NCI-H128 (cell line): ENCODE data around the gene ASPDH.

ENCODE experiments used
- DNase-seq: peaks from one replicate; lab custom pipeline; 2025; ENCODE audit not compliant: unreplicated experiment; lab: John Stamatoyannopoulos, UW

ASPDH gene

DNA sequence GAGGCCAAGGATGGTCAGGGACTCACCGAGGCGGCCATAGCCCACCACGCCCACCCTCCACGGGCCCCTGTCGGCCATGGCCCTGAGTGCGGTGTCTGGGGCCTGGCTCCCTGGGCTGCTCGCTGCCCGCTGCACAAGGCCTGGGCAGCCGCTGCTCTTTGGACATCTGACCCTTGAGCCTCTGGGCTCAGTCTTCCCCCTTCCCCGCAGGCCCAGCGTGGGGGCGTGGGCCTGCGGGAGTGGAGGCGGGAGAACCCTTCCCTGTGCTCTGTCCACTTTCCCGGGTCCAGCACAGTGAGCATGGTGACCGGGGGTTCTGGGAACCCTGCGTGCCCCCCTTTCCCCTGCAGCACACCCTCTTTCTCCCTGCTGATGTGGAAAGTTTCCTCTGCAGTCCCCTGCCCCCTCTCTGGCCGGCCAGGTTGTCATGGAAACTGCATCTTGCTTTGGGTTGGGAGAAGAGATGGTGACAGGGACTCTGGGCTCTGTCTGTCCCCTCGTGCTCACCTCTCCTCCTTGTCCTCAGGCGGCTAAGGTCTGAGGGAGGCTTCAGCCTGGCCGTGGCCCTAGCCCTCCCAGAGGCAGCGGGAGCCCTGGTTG lies at the start of gene ASPDH:
TSS of gene ASPDH (minus strand) at position 168 of the 600 bp plus-strand sequence. CDS start at position 78, 90 bp downstream.
- DNase-seq, result no peak

DNA sequence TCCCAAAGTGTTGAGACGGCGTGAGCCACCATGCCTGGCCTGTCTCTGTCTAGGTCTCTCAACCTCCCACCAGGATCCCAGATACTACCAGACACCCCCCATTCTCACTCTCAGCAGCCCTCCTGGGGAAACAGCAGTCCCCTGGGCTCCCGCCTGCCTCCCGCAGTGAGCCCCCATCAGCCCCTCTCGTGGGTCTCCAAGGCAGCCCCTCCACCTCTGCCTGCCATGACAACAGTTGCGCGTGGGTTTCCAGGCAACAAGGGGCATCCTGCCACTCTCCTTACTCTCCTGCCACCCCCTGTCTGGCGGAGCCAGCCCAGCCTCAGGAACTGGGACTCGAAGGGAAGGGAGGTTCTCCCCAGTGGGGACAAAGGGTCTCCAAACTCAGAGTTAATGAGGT lies 49.3 kb upstream of the ASPDH start:
- no peak for DNase-seq

DNA sequence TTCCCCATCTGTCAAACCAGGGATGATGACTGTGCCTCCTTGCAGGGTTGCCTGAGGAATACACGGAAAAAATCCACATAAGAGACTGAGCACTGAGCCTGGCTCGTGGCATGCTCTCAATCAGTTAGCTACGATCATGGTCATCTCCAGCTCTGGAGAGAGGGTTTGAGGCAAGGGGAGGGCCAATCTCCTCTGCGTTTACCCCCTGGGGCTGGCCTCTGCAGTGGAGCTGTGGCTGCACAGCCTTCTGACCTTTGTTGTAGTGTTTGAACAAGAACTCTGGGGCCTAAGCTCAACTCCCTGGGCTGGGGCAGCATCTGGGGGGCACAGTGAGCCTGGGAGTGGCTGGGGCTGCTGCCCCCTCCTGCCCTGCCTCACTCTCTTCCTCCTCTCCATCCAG lies 48.6 kb upstream of the ASPDH start:
- DNase-seq, result no peak

DNA sequence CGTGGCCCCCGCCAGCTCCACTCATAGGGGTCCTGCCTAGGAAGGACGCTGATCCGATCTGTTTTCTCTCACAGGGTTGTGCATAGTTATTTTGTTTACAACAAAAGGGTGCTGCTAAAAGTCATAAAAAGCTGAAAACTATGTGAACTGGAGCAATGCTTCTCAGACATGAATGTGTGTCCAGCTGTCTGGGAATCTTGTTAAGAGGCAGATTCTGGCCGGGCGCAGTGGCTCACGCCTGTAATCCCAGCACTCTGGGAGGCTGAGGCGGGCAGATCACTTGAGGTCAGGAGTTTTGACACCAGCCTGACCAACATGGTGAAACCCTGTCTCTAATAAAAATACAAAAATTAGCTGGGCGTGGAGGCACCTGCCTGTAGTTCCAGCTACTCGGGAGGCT lies 45.9 kb upstream of the ASPDH start:
- DNase-seq, result no peak

DNA sequence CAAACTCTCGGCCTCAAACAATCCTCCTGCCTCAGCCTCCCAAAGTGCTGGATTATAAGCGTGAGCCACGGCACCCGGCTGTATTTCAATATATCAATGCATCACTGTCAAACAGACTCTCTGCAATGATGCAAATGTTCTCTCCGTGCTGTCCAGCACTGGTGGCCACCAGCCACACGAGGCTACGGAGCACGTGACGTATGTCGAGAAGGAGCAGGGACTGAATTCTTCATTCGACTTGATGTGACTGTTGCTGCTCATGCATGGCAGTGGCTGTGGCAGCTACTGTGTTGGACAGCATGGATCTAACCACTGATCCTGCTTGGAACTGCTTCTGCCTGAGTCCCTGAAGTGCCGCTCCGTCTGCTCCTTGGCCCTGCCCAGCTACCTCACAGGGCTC lies 44.7 kb upstream of the ASPDH start:
- DNase-seq, result no peak

DNA sequence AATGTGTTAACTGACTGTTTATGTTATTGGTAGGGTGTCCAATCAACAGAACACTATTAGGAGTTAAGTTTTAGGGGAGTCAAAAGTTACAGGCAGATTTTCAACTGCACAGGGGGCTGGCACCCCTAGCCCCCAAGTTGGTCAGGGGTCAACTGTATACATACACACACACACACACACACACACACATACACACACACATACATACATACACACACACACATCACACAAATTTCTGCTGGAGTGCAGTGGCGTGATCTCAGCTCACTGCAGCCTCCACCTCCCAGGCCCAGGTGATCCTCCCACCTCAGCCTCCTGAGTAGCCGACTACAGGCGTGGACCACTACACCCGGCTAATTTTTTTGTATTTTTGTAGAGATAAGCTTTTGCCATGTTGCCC lies 44.3 kb upstream of the ASPDH start:
- no peak for DNase-seq

DNA sequence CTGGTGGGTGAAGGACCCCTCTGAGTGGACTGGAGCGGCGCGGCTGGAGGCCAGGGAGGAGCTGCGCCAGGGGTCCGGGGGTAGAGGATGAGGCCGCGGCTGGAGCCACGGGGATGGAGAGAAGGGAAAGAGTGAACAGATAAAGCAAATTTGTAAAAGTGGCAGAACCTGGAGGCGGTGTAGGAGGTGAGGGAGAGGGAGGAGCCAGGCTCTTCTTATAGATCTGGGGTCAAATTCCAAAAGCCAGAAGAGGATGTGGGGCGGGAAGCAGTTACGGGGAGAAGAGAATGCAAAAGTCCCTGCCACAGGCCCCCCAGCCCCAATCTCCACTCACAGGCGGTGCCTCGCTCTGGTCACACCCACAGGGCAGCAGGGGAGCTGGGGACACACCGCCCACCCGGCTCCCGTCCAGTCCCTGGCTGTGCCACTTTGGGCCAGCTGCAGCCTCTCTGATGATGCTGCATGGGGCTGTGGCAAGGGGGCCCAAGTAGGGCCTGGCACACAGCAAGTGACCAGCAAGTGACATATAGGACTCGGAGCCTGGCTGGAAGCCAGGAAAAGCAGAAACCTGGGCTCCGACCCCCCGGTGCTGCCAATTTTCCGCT lies 43.4 kb upstream of the ASPDH start:
- no peak for DNase-seq

DNA sequence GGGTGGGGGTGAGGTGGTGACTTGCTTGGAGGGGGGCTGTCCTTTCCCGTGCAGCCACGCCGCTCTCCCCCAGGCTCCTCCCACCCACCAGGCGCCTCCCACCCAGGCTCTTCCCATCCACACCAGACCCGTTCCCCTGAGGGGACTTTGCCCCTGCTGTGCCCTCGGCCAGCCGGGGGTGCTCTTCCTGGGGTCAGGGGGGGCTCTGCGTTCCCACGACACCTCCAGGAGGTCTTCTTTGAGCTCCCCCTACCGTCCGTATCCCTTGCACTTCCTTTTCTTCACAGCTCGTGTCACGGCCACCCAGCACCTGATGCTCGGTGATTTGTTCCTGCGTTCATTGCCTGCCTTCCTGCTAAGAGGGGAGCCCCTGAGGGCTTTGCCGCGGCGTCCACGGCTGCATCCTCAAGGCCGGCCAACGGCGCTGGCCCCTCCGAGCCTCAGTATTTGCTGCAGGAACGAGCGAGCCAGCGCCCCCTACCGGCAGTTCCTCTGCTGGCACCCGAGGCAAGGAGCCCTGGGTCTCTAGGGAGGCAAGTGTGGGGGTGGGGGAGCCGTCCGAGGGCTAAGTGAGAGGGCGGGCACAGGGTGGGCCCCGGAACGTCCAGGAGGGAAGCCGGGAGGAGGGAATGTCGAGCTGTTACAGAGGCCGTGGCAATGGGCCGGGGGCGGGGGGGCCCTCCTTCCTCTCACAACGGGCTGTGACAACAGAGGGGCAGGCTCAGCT lies 42.7 kb upstream of the ASPDH start:
- no peak for DNase-seq

DNA sequence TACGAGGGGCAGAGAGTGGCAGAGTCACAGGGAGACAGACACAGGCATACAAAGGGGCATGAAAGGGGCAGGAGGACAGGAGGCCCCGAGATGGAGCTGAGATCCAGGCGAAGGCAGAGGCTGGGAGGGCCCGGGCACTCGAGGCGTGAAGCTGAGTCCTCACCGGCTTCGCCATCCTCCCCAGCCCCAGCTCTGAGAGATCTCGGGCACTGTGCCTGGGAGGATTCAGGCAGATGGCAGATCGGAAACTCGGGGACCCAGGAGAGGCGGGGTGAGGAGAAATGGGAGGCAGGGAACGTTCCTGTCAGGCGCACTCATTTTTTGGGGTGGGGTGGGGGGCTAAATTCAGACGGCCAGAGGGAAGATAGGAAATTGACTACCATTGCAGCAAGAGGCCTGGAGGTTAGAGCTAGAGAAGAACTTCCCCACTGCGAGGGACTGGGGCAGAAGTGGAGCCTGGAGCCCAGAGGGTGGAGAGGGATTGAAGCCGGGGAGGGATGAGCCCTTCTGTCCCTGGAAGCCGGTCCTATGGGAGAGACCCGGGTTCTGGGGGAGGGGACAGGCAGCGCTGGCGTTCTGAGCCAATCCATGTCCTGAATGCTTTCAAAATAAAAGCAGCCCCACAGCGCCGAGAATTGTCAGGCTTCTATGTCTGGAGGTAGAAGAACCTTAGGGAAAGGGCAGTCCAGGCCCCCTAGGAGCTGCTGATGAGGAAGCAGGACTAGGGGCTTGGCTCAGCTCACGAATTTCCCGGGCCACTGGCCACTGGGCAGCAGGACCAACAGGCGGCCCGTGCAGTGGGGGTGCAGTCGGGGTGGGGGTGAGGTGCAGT lies 42.0 kb upstream of the ASPDH start:
- DNase-seq, result no peak

DNA sequence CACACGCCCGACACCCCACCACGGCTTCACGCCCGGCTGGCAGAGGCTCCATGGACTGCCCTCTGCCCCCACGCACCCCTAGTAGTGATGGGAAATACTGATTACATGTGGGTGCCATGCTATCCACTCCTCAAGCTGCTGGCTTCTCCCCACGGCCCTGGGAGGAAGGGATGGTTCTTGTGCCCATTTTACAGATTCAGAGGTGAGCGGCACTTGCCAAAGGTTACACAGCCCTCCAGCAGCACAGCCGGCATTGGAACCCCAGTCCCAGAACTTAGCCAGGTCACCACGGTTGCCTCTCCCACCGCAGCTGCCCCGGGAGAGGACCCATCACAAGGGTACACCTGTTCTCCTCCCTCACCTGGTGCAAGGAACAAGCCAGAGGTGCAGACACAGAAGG lies 41.3 kb upstream of the ASPDH start:
- no peak for DNase-seq

DNA sequence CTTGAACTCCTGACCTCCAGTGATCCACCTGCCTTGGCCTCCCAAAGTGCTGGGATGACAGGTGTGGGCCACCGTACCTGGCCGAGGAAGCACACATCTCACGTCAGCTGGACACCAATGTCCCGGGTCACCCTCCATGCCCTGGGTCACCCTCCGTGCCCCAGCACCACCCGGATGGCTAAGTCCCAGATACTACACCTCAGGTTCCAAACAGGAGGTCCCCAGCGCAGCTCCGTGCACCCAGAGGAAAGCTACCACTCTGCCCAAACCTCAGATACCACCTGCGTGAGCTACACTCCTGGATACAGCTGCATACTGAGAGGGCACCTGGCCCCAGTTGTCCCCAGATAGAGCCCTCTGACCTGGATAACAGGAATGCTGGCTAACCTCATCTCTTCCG lies 40.5 kb upstream of the ASPDH start:
- DNase-seq, result no peak

DNA sequence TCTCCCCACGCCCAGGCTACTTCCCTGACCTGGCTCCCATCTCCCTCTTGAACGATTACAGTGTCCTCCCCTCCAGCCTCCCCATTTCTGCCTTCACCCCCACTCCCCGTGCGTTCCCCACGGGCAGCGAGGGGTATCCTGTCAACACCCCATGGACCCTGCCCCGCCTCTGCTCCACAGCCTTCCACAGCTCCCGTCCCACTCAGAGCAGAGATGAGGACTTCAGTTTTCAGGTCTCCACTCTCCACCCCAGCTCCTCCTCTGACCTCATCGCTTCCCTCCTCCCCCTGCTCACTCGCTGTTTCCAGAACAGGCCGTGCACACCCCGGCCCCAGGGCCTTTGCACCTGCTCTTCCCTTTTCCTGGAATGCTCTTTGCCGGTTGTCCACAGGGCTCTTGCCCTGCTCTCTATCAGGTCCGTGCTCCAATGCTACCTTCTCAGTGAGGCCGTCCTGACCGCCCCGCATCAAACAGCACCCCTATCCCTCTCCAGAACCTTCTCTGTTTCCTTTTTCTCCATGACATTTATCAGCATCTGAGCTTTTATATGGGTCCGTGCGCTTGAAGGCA lies 39.5 kb upstream of the ASPDH start:
- DNase-seq, result no peak

DNA sequence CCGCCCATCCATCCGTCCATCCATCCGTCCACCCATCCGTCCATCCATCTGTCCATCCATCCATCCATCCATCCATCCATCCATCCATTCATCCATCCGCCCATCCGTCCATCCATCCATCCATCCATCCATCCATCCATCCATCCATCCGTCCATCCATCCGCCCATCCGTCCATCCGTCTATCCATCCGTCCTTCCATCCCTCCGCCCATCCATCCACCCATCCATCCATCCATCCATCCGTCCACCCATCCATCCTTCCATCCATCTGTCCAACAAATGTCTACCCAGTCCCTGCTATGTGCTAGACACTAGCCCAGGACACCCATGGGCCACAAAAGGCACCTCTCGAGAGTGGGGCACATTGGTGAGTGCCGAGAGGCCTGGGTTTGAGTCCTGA lies 38.8 kb upstream of the ASPDH start:
- no peak for DNase-seq

DNA sequence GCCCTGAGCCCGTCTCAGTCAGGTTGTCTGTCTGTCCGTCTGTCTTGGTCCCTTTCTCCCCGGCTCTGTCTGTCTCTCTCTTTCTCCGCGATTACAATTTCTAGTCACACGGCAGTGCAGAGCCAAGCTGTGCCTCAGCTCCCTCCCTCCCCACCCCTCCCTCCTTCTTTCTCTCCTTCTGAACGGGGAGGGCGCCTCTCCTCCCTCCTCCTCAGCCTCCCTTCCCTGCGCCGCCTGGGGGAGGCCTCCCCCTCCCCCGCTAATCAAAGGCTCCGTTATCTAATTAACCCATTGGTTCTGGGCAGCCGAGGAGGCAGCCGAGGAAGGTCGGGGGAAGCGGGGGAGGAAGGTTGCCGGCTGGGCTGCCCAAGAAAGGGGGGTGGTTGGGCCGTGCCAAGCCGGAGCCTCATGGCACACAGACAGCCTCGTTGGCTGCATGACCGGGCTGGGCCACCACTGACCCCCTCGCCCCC lies 38.0 kb upstream of the ASPDH start:
- no peak for DNase-seq

DNA sequence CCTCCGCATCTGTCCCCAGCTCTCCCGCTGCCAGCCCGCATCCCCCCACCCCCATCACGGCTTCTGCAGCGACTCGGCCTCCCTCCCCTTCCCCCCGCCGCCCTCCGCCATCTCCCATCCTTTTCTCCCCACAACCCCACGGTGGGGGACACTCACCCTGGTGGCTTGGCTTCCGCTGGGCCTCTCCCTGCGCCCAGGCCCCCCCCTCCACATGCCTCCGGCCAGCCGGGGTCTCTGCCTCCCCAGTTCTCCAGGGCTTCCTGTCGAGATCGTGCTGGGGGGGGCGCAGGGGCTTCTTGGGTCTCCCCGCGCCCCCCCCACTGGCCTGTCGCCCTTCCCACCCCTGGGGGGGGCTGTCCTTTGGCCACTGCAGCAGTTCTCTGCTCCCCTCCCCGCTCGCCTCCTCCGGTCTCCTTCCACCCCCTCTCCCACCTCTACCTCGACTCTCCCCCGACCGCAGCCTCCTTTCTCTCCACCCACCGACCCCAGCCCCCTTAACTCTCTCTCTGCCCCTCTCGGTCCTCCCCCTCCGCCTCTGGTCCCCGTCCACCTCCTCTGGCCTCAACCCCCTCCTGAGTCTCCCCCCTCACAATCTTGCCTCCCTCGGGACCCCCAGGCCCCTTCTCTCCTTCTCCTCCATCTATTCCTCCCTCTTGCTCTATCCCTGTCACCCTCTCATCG lies 37.5 kb upstream of the ASPDH start:
- DNase-seq, result no peak

DNA sequence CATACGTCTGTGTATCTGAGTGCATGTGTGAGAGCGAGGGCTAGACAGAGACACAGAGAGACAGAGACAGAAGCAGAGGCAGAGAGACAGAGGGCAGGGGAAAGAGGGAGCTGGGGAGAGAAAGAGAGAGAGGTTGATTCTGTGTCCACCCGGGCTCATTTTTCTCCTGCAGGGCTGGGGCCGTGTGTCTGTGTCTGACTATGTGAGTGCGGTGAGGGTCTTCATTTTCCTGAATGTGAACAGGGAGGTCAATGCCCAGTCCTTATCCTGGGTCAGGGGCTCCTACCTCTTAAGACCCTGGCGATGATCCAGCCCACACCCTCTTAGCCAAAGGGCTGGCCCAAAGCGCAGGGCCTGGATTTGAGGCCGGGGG lies 36.9 kb upstream of the ASPDH start:
- DNase-seq, result no peak

DNA sequence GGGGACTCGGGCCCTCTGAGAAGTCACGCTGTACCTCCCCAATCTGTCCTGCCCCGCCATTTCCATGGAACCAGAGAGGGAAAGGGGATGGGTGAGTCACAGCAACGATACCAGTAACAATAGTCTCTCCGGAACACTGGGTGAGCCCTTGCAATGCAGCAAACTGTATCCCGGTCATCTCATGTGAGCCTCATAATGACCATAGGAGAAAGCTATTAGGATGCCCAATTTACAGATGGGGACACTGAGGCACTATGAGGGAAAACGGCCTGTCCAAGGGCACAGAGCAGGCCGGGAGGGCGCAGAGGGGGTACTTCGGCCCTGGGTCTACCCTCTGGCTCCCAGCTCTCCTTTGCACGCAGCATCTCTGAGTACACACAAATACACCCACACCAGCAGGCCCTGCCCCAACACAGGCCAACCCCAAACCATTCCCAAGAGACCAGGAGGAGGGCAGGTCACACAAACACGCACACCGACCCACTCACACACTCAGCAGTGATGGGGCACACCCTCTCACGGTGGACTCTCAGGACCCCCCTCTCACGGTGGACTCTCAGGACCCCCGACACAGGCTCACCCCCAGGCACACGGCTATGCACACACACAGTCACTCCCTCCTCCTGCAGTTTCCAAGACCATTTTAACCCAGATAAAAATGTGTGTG lies 36.3 kb upstream of the ASPDH start:
- DNase-seq, result no peak

DNA sequence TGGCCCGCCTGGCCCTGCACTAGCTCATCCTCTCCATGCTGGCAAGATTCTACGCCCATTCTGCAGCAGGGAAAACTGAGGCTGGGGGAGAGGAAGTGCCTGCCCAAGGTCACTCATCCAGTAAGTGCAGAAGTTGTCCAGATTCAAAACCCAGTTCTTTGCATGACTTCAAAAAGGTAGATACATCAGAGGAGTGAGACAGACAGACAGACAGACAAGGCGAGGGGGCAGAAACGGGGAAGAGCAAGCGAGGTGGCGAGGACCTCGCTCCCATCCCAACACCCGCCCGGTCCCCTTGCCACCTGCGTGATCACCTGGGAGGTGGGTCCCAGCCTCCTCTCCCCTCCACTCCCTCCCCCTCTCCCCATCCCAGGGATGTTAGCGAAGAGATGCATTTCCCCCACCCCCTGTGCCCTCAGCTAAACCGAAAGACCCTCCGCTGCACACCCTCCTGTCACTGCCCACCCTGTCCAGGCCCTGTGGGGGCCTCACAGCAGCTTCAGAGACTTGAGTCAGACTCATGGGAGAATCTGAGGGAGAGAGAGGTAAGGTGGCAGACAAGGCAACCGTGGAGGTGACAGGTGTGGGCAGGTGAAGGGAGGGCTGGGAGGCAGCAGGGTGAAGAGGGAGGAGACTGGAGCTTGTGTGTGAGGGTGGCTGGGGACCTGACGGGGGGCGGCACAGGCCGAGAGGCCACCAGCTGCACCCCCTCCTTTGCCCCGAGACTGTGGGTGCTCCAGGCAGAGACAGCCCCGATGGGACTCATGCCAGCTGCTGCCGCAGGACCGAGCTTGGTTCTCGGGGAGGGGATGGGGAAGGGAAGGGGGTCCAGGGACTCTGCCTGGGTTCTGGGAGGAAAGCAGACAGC lies 35.6 kb upstream of the ASPDH start:
- DNase-seq, result no peak
